Activated naive CD8-positive, alpha-beta T cell treated with anti-CD3 and anti-CD28 coated beads, Interleukin-2, amount 50 U/mL, for 16 hours (primary cell): ENCODE measurements around the gene JMJD8.
"Not testable (repeated sequence)": the region's sequence is repeated elsewhere in the genome, so short reads cannot be mapped to it uniquely, and the experiment has no call there.

Experiments
- DNase-seq: peaks from one replicate; pipeline ENCODE4 v3.0.0-alpha.2; 2020; ENCODE audit warnings: low read depth, low spot score

The JMJD8 gene

DNA sequence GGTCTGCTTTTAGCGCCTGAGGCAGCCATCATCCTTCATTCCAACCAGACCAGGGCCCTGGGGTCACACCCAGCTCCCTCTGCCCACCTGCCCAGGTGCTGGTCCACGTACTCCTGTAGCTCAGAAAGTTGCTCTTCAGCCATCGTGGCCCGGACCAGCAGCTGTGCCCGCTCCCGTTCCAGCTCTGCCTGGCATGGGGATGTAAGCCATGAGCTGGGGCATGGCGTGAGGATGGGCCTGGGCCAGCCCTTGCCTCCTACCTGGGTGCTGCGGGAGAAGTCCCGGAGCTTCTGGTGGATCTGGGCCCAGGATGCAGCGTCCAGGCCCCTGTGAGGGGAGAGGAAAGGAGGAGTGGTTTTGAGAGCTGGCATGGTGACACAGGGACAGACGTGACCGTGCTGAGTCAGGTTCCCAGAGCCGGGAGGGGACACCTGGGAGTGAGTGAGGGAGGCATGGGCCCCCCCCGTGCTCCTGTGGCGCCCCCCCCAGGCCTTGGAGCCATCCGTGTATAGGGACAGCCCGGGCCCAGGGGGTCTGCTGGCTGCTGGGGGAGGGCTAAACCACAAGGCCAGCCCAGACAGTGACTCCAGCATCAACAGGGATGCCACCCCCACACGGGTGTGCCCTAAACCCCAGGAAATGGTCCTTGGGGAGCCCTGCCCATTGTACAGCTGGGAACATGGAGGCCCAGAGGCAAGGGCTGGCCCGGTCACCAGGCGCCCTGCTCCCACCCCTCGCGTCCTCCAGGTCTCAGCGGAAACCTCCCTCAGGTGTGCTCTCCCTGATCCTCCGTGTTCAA is 38.9 kb upstream of the JMJD8 start:
- DNase-seq = no peak

DNA sequence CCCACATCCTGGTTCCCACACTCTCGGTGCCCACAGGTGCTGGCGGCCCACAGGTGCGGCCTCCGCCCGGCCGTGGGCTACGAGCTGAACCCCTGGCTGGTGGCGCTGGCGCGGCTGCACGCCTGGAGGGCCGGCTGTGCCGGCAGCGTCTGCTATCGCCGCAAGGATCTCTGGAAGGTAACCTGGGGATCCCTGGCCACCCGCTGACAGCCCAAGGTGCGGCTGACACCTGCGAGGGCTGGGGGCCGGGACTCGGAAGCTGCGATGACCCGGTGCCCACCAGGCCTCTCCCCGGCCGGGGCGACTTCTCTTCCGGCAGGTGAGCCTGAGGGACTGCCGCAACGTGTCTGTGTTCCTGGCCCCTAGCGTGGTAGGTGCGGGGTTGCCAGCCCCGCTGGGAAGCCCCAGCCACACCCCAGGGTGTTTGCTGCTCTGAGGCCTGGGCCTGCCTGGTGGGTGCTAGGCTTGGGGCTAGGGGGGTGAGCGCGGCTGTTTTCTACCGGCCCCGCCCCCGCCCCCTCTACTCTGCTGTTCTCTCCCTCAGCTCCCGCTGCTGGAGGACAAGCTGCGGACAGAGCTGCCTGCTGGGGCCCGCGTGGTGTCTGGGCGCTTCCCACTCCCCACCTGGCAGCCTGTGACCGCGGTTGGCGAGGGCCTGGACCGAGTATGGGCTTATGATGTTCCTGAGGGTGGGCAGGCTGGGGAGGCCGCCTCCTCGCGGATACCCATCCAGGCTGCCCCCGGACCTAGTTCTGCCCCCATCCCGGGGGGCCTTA is 37.8 kb upstream of the JMJD8 start:
- DNase-seq = no peak

DNA sequence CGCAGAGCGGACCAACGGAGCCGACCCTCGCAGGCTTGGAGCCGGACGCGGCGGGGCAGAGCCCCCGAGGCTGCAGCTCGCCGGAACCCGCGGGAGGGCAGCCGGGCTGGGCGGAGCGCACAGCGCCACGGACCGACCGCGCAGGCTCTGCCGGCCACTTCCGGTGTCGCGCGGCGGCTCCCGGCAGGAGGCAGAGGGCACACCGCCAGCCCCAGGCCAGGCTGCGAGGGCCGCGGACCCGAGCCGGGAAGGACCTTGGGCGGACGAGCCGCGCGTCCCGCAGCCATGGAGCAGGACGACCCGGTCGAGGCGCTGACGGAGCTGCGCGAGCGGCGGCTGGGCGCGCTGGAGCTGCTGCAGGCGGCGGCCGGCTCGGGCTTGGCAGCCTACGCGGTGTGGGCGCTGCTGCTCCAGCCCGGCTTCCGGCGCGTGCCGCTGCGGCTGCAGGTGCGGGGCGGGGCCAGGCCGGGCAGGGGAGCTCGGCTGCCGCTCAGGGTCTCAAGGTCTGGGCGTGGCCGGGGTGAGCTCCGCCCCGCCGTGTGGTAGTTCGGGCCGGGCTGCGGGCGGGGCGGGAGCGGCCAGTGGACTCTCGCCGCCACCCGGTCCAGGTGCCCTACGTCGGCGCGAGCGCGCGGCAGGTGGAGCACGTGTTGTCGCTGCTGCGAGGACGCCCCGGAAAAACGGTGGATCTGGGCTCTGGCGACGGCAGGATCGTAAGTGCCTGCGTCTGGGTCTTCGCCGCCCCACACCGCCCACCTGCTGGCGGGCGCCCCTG is 37.0 kb upstream of the JMJD8 start, which contains the start of gene ANTKMT:
Gene ANTKMT (plus strand): TSS at position 157 of the 775 bp plus-strand sequence. CDS start 129 bp downstream, at position 286.
- DNase-seq = peak; percentile 54

DNA sequence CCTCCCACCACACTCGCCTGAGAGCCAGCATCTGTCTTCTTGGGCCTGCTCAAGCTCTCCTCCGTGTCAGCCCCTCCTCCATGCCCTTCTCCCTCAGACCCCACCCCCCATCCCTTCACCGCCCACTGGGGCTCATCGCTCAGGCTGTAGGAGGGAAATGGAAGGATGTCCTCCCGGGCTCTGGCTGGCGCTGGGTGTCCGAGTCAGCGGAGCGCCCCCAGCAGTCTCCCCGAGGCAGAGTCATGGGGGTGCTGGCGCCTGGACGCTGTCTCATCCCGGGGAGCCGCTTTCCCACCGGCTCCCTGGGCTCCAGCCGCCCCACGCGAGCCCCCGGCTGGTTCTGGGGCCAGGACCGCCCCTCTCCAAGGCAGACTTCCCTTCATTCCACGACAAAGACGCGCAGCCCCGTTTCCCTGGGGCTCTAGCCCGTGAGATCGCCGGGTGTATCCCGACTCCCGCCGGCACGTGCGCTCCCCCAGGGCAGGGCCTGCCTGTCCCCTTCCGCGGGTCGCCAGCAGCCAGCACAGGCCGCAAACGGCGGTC is 36.4 kb upstream of the JMJD8 start:
- DNase-seq = no peak

DNA sequence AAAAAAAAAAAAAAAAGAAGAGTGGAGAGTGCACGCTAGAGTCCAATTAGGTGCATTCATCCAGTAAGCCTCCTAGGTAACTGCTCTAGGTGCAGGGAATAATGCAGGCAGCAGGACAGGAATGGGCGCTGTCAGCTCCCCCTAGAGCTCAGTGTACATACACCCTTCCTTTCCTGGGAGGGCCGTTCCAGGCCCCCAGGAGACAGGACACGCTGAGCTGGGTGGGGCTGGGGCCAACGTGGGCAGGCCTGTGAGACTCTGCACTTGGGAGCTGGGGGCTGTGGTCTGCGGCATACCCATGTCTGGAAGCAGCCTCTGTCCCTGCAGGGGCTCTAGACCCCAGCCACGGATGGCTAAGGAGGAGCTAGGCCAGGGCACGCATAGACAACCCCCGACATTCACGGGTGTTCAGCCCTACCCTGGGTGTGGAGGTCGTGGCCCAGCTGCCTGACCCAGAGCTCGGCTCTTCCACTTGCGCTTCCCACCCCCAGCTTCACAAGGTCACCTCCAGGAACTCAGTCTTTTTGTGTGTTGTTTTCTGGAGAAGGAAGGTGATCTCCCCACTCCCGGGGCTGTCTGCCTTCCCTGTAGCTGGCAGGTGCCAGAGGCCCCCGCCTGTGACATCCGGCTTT is 35.8 kb upstream of the JMJD8 start:
- DNase-seq = no peak

DNA sequence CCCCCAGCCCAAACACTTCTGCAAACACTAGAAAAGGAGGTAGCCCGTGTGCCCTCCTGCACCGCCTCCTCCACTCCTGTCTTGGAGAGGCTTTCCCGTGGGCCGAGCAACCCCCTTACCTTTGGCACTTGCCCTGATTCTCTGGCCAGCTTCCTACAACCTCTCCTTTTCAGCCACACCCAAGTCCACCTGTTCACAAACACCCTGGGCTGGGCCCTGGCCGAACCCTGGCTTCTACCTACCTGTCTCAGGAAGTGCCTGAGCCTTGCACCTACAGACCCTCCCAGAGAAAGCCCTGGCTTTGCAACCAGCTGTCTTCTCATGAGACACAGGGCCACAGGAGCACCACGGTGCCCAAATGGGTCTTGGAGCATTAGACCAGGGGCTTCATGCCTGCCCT is 34.8 kb upstream of the JMJD8 start:
- no peak for DNase-seq

DNA sequence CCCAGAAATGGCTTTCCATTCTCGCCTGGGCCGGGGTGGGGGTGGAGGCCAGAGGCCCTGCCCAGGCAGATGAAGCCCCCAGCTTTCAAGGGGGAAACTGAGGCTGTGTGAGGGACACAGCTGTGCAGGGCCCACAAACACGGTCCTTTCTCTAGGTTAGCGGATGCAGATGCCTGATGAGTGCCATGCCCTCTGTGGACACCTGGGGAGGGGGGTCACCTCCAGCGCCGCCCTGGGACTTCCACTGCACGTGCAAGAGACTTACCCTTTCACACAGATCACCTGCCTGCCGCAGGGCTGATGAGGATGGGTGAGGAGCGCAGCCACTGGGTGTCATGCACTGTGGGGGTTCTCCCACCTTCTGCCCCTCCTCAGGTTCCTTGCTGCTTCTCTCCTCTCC is 34.3 kb upstream of the JMJD8 start:
- no peak for DNase-seq

DNA sequence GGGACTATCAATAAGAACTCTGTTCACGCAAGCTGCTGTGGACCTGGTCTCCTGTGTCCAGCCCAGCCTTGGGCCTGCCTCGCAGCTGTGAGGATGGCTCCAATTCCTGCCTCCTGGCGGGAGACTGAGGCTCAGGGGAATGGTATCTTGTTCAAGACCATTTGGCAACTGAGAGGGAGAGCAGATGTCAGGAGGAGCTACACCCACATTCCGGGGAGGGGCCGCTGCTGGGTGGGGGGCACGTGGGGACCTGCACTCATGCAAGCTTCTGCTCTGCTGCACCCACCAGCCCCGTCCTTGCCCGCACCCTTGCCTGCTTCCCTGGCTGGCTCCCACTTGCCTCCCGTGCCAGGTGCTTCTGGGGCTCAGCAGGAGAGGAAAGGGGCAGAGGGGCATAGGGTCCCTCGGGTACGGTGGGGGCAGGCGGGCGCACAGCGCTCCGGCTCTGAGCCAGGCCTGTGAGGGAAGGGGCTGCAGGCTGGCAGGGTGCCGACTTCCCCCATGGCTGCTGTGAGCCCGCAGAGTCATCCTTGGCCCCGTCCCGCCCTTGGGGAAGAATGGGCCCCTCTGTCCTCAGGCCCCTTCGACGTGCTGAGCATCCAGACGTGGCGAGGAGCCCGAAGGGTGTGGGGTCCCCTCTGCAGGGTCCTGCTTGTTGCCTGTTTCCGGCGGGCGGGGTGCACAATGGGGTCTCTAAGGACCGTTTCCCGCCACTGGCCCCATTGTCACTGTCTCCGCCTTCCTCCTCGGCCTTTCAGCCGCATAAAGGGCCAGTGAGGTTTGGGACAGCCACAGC is 33.5 kb upstream of the JMJD8 start:
- no peak for DNase-seq

DNA sequence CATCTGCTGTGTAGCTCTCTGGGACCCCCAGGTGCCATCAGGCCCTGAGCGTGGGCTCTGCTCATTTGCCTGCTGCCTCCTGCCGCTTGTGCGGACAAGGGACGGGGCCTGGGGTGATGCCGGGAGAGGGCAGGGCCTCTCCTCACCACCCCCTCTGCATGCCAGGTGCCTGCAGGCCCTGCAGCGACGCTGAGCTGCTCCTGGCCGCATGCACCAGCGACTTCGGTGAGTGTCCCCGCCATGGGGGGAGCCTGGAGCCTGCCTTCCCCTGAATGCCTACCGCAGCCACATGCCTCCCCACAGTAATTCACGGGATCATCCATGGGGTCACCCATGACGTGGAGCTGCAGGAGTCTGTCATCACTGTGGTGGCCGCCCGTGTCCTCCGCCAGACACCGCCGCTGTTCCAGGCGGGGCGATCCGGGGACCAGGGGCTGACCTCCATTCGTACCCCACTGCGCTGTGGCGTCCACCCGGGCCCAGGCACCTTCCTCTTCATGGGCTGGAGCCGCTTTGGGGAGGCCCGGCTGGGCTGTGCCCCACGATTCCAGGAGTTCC is 32.7 kb upstream of the JMJD8 start:
- DNase-seq = no peak

DNA sequence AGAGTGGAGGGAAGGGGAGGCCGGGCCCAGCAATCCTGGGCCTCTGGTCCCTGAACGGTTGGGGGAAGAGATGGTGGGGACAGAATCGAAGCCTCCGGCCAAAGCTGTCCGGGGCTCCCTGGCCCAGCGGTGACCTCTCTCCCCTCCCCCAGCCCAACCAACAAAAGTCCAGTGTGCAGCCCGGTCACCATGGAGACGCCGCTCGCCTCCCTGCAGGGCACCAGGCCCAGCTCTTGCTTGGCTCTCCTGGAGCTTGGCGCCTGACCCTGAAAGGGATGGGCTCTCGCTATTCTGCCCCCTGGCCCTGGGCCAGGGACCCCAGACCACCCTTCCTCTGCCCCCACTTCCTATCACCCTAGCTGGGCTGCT is 32.0 kb upstream of the JMJD8 start:
- DNase-seq = no peak

DNA sequence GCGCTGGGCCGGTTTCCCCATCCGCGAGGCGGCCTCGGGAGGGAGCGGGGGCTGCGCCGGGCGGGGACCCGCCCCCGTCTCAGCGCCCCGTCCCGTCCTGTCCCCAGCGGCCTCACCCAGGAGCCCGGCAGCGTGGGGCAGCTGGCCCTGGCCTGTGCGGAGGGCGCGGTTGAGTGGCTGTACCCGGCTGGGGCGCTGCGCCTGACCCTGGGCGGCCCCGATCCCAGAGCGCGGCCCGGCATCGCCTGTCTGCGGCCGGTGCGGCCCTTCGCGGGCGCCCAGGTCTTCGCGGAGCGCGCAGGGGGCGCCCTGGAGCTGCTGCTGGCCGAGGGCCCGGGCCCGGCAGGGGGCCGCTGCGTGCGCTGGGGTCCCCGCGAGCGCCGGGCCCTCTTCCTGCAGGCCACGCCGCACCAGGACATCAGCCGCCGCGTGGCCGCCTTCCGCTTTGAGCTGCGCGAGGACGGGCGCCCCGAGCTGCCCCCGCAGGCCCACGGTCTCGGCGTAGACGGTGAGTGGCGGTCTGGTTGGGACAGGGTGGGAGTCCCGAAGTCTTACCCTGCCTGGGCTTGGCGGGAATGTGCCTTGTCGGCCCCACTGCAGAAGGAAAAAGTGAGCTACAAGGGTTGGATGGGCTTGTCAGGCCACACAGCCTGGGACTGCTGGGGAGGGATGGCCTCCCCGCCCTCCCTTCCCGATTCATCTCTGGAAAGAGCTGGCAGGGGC is 31.5 kb upstream of the JMJD8 start:
- DNase-seq = no peak

DNA sequence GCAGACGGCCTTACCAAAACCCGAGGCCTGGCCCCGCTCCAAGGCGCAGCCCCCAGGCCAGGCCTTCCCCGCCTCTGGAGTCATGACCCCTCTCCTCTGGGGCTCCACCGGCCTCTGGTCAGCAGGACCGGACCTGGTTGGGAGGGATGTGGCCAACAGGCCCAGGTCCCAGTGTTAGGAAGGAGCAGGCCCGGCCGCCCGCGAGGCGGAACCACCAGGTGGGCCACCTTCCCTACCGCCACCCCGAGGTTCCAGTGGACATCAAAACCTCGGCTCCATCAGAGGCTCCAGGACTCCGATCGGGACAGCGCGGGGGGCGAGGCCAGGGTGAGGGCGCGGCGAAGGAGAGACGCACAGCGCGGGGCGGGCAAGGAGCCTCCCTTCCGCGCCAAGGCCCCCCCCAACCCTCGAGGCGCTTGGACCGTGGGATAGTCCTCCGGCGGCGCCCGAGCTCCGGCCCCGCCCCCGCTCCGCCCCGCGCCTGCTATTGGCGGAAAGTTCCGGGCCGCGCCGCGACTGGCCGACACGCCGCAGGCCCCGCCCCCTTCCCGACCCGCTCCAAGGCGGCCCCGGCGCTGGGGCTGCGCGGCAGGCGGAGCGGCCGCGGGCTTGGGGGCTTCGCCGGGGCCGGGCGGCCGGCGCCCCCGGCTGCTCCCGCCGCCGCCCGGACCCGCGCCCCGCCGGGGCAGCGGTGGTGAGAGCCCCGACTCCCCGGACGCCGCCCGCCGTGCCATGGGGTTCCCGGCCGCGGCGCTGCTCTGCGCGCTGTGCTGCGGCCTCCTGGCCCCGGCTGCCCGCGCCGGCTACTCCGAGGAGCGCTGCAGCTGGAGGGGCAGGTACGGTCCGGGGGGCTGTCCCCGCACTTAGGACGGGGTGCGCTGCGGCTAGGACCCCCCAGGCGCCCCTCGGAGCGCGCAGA is 30.7 kb upstream of the JMJD8 start, which contains the start of gene METRN:
Gene METRN (plus strand): TSS at position 561 of the 919 bp plus-strand sequence. CDS start 172 bp downstream, at position 733.
- DNase-seq = peak; percentile 78

DNA sequence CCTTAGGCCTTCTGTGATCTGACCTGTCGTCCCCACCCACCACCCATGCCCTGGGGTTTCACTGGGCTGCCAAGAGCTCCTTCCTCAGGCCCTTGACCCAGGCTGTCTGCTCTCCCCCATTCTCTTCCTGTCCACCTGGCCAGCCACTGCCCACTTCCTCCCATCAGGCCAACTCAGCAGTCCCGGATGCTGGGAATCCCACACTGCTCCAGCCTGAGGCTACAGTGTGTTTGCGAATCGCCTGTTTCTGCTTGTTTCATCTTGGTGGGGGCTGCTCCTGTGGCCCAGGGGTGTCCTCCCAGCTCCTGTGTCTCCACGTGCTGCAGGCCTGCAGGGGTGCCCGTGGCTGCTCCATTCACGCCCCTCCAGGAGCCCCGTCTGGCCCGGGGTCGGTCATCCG is 29.9 kb upstream of the JMJD8 start:
- no peak for DNase-seq

DNA sequence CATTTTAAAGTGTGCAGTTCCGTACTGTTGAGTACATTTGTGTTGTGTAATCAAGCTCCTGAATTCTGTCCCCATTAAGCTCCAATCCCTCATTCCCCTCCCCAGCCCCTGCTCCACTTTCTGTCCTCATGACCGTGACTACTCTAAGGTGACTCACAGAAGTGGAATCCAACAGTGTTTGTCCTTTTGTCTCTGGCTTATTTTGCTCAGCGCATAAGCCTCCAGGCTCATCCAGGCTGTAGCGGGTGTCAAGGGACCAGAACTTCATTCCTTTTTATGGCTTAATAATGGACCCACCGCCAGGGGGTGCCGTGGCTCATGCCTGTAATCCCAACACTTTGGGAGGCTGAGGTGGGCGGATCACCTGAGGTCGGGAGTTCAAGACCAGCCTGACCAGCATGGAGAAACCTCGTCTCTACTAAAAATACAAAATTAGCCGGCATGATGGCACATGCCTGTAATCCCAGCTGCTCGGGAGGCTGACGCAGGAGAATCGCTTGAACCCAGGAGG is 28.7 kb upstream of the JMJD8 start:
- DNase-seq = not testable (repeated sequence)

DNA sequence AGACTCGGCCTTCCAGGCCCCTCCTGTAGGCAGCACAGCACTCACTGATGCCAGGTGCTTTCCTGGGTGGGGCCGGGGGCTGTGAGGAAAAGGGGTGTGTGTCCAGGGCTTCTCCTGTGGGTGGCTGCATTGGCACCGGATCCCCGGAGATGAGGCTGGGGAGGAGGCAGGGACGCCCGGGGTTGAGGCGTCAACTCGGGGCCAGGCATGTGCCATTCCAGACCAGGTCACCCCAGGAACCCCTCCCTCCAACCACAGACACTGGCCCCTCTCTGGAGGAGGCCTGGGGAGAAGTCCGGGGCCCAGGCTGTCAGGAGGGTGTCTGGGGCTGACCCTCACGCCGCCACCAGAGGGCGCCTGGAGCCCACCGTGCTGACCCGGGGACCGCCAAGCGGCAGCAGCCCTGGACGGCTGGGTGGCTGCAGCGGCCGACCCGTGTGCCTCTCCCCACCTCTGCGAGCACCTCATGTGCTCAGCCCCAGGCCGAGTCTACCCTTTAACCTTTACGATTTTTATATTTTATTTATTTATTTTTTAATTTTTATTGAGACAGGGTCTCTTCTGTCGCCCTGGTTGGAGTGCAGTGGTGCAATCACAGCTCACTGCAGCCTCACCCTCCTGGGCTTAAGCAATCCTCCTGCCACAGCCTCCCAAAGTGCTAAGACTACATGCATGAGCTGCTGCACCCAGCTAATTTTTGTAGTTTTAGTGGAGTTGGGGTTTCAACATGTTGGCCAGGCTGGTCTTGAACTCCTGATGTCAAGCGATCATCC is 27.6 kb upstream of the JMJD8 start:
- peak; percentile 66 for DNase-seq

DNA sequence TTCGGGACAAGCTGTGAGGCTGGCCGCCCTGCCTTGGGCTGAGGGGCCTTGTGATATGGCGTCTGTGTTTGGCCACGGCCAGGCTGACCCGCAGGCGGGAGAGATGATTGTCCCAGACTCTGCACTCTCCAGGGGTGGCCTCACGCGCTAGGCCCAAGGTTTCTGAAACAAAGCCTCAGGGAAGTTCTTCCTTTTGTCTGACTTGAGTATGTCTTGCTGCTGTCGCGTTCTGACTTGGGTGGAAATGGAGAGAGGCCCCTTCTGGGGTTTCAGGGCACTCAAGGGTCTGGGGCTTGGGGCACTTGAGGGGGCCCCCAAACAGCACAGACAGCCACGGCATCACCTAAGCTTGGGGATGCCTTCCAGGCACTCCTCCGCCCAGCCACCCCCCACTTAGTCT is 26.9 kb upstream of the JMJD8 start:
- no peak for DNase-seq

DNA sequence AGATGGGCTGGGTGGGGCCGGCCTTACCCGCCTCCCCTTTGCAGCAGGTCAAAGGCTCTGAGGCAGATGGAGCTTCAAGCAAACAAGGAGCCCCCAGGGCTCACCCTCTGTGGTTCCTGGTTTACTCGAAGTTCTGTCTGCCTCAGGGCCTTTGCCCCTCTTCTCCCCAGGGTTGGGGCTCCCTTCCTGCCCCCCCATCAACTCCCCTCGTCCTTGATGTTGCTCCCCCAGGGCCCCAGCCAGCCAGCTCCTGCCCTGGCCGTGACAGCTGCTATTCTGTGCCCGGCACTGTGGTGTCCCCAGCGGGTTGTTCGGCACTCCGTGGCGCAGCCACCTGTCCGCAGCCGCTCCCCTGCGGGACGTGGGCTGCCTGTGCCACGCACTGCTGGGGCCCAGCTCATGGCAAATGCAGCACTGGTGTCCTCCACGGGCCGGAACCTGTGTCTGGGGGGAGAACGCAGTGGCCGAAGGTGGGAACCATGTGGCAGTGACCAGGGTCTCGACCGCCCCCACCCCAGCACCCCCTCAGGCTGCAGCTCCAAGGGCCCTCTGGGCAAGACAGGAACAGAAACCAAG is 26.5 kb upstream of the JMJD8 start:
- no peak for DNase-seq
